ENCODE measurements around the gene BMP6.

The BMP6 gene

GRCh38 chr6:7747016-7747415 is 21.1 kb downstream of the BMP6 start:
- no peak for DNase-seq (ENCODE audit: extremely low read depth in 1 of 2, low read depth in 1 of 2)

GRCh38 chr6:7747433-7747832 is 21.5 kb downstream of the BMP6 start:
- DNase-seq (ENCODE audit: extremely low read depth in 1 of 2, low read depth in 1 of 2) = no peak

DNA sequence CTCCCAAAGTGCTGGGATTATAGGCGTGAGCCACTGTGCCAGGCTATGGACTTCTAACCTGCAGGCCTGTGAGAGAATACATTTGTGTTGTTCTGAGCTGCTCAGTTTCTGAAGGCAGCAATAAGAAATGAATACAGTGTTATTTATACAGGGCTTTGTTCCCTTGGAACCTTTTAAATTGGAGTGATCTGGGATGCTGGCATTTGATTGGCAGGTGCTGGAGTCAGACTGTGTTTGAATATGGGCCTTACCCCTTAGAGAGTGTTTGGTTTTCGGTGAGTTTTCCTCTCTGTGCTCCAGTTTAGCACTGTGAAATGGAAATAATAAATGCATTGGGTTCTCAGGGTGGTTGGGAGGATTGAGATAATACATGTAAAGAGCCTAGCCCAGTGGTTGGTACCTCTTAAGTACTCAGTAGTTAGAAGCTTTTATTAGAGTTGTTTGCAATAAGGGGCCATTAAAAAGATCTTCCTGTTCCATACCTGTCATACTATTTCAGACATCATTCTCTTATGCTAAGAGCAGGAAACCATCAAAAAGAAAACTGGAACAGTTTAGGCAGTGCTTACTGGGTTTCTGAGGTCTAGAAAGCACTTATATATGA is 22.1 kb downstream of the BMP6 start:
- DNase-seq (ENCODE audit: extremely low read depth in 1 of 2, low read depth in 1 of 2) = no peak

GRCh38 chr6:7749478-7749877 is 23.6 kb downstream of the BMP6 start:
- DNase-seq (ENCODE audit: extremely low read depth in 1 of 2, low read depth in 1 of 2) = no peak

GRCh38 chr6:7750197-7750596 is 24.3 kb downstream of the BMP6 start:
- DNase-seq (ENCODE audit: extremely low read depth in 1 of 2, low read depth in 1 of 2) = no peak

GRCh38 chr6:7758456-7758855 is 32.6 kb downstream of the BMP6 start:
- DNase-seq (ENCODE audit: extremely low read depth in 1 of 2, low read depth in 1 of 2) = no peak

- no peak for DNase-seq (ENCODE audit: extremely low read depth in 1 of 2, low read depth in 1 of 2)
Observed at GRCh38 chr6:7759320-7759719, 33.4 kb downstream of the BMP6 start.

DNA sequence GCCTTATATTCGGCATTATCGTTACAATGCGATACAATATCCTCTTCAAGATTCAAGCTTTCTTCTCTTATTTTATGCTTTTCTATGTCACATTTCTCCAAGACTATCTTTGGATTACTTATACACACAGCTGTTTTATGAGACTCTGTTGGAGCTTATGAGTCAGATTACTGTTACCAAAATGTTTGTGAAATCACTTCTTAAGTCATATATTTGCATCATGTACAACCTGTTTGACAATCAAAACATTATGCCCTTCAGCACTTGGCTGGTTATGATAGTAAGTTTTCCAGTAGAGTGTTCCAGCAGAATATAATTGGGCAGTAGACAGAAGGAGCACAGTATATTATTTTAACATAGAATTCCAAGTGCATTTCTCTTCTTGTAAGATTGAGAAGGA is 35.2 kb downstream of the BMP6 start:
- DNase-seq (ENCODE audit: extremely low read depth in 1 of 2, low read depth in 1 of 2) = no peak

DNA sequence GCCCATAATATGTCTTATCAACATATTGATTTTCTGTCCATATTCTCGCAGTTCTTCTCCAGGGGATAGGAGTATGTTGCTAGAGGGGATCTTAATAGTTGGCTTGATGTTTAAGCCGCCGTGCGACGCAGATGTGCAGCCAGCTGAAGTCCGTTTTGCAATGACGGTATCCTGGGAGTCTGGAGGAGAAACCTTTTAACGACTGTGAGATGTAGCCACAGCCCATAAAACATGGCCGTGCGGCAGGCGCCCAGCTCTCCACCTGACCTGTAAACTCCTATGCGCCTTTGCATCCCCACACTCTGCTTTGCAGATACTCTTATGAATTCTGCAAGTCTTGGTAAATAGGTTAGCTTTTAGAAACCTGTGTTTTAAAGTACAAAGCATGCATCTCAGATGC is 36.9 kb downstream of the BMP6 start:
- DNase-seq (ENCODE audit: extremely low read depth in 1 of 2, low read depth in 1 of 2) = no peak

- DNase-seq (ENCODE audit: extremely low read depth in 1 of 2, low read depth in 1 of 2) = no peak
Observed at GRCh38 chr6:7763881-7764280, 38.0 kb downstream of the BMP6 start.

GRCh38 chr6:7765575-7766325 is 39.9 kb downstream of the BMP6 start:
- no peak for DNase-seq (ENCODE audit: extremely low read depth in 1 of 2, low read depth in 1 of 2)

- DNase-seq (ENCODE audit: extremely low read depth in 1 of 2, low read depth in 1 of 2) = no peak
Observed at GRCh38 chr6:7769702-7770101, 43.8 kb downstream of the BMP6 start.

GRCh38 chr6:7770111-7770510 is 44.2 kb downstream of the BMP6 start:
- DNase-seq (ENCODE audit: extremely low read depth in 1 of 2, low read depth in 1 of 2) = no peak

DNA sequence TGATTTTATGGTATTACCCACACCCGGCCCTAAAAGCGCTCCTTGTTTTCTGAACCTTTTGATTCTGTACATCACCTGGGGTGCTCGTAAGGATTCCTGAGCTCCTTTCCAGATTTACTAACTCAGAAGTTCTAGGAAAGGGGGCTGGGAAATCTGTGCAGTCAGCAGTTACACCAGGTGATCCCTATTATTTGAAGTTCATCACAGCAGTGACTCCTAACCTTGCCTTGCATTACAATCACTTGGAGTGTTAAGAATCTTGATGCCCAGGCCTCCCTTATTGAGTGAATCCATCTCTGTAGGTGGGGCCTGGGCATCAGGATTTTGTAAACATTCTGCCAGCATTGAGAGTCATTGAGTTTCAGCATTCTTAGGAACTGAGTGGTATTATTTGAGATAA is 44.7 kb downstream of the BMP6 start:
- DNase-seq (ENCODE audit: extremely low read depth in 1 of 2, low read depth in 1 of 2) = no peak

DNA sequence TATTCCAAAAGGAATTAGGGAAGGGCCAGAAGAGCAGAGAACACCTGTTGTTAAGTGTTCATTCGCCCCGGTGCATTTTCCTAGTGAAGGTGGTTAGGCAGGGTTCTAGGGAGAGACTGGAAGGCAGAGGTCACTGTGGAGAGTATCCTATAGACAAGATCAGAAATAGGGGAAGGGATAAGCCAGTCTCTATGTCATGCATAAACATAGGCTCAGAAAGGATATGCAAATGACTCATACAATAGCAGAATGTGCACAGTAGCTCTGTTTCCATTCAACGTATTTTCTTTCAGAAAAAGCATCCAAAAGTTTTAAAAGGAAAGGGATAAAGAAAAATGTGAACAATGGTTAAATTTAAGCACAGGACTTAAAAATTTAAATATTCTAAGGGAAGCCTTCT is 47.4 kb downstream of the BMP6 start:
- DNase-seq (ENCODE audit: extremely low read depth in 1 of 2, low read depth in 1 of 2) = no peak

DNA sequence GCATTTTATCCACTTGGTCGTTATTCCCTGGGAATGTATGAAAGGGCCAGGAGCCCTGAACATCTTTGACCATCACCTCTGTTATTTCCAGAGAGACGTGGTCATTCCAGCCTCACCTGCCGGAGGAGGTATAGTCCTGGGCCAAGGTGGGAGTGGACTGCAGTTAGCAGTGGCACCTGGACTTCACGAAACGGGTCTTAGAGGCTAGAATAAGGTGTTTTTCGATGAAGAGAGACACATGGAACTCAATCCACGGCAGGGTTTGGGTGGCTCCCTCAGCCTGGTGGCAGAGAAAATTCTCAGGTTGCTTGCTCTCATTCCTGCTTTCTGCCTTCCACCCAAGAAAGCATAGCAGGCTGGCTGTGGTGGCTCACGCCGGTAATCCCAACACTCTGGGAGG is 48.0 kb downstream of the BMP6 start:
- DNase-seq (ENCODE audit: extremely low read depth in 1 of 2, low read depth in 1 of 2) = no peak

DNA sequence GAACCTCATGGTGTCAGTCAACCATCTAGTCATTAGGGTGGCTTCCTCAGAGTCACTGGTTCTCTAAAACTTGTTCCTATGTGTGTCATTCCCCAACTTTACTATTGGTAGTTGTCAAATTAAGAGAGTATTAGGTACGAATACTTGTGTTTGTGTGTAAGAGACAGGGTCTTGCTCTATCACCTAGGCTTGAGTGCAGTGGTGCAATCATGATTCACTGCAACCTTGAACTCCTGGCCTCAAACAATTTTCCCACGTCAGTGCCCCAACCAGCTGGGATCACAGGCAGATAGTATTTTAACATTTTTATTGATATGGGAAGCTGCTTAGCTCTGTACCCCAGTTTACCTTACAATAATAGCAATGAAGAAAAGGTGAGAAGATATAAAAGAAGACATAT is 50.6 kb downstream of the BMP6 start:
- no peak for DNase-seq (ENCODE audit: extremely low read depth in 1 of 2, low read depth in 1 of 2)

DNA sequence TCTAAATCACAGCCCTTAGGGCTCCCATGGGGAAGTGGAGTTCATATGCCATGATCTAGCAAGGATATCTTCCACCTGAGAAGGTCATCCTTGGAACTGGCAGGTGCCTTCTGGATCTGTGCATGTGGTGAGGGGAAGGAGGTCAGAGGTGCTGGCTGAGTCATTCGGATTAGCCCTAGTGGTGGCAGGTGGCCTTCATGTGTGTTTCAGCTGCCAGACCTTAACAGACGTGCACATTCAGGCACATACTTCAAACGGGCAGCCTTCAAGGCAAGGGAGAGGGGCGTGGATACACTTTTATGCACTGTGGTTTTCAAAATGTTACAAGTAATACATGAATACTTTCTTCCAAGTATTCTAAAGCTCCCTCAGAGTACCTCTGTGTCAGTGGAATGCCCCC is 51.2 kb downstream of the BMP6 start:
- no peak for DNase-seq (ENCODE audit: extremely low read depth in 1 of 2, low read depth in 1 of 2)

DNA sequence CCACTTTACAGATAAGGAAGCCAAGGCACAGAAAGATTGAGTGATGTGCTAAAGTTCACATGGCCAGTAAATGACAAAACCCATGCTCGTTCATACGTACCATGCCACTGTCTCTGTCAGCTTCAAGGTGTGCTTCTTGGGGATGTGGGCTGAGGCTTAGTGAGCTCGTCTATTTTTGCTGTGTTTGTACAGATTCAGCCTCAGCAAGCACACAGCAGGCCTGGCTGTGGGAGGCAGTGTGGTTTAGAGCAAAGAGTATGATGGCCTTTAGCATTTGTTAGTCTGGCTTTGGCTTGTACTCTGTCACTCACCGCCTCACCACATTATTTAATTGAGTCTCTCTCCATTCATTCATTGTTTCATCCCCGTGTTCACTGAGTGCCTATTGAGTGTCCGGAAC is 55.3 kb downstream of the BMP6 start:
- no peak for DNase-seq (ENCODE audit: extremely low read depth in 1 of 2, low read depth in 1 of 2)

GRCh38 chr6:7784248-7784647 is 58.3 kb downstream of the BMP6 start:
- DNase-seq (ENCODE audit: extremely low read depth in 1 of 2, low read depth in 1 of 2) = no peak

DNA sequence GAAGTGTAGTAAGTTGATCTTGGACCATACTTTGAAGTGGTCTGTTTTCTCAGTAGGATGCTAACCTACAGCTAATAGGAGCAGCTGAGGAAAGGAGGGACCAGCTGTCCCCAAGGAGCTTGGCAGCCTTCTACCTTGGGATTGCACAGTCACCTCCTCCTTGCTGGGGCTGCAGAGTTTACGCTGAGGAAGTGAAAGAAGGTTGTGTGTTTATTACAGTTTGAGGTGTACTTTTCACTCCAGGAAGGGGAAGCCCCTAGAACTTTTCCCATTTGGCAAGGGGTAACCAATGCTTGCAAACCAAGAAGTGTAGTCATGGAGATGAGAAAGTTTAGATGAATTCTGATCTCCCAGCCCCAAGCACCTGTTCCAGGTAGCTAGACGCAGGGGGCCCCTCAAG is 58.8 kb downstream of the BMP6 start:
- DNase-seq (ENCODE audit: extremely low read depth in 1 of 2, low read depth in 1 of 2) = no peak

- DNase-seq (ENCODE audit: extremely low read depth in 1 of 2, low read depth in 1 of 2) = no peak
Observed at GRCh38 chr6:7785243-7786035, 59.5 kb downstream of the BMP6 start.
